Lower leg skin (tissue), 3 donors: Measurements from ENCODE around the gene LRBA.

Experiments used
- POLR2A ChIP-seq, 2 donors: fragments of 450-650 bp; IDR thresholded peaks; one replicate each; pipeline ENCODE4 v1.6.1; 2016 to 2017; ENCODE audit warnings: antibody characterized with exemption in 2 of 2, mild to moderate bottlenecking in 1 of 2, moderate library complexity in 1 of 2
- TF ChIP-seq, protein P1 (sequence below), 3 donors: fragments of 450-650 bp; IDR thresholded peaks; one replicate each; pipeline ENCODE4 v1.5.1; 2016; ENCODE audit warnings: antibody characterized with exemption in 3 of 3, mild to moderate bottlenecking in 3 of 3, moderate library complexity in 2 of 3

DNA sequence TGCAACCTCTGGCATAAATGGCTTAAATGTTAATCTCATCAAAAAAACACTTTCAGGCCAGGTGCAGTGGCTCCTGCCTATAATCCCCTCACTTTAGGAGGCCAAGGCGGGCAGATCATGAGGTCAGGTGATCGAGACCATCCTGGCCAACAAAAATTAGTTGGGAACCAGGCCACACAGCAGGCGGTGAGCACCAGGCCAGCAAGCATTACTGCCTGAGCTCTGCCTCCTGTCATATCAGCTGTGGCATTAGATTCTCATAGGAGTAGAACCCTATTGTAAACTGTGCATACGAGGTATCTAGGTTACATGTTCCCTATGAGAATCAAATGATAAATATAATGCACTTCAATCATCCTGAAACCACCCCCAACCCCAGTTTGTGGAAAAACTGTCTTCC lies 125.8 kb downstream of the LRBA start:
- TF ChIP-seq, protein P1, sequence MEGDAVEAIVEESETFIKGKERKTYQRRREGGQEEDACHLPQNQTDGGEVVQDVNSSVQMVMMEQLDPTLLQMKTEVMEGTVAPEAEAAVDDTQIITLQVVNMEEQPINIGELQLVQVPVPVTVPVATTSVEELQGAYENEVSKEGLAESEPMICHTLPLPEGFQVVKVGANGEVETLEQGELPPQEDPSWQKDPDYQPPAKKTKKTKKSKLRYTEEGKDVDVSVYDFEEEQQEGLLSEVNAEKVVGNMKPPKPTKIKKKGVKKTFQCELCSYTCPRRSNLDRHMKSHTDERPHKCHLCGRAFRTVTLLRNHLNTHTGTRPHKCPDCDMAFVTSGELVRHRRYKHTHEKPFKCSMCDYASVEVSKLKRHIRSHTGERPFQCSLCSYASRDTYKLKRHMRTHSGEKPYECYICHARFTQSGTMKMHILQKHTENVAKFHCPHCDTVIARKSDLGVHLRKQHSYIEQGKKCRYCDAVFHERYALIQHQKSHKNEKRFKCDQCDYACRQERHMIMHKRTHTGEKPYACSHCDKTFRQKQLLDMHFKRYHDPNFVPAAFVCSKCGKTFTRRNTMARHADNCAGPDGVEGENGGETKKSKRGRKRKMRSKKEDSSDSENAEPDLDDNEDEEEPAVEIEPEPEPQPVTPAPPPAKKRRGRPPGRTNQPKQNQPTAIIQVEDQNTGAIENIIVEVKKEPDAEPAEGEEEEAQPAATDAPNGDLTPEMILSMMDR (IDR thresholded peaks at IDR 0.05), result no peak
- TF ChIP-seq POLR2A (IDR thresholded peaks at IDR 0.05), result no peak
